GM12878 (cell line): Measurements from ENCODE around the gene PARP11. TPM values are rescaled to one million over a fixed set of nuclear protein-coding genes. Genes with fewer than 3 reads are reported as not detected.

ENCODE experiments used
- ATAC-seq: fragments of 200-7000 bp; cut with Tn5 transposase; 3 replicates; pipeline ENCODE4 v1.9.1; 2020; ENCODE audit warnings: mild to moderate bottlenecking, moderate library complexity
- BruUV-seq: library from RNA; stranded (reverse); fragments of 400-500 nt; replicated peaks from 2 replicates; lab custom pipeline; 2021; lab: Mats Ljungman, UMichigan
- CTCF ChIA-PET: fragments of 300-600 bp; sonication (Branson Sonifier 250); formaldehyde crosslinking; extraction: SDS; loops from one replicate; lab custom pipeline; 2021; ENCODE audit warnings: inconsistent platforms; lab: Yijun Ruan, JAX
- POLR2A ChIA-PET: fragments of 350-600 bp; formaldehyde crosslinking; extraction: SDS; loops from one replicate; lab custom pipeline; 2021; ENCODE audit warnings: inconsistent platforms; lab: Charles Lee
- RAD21 ChIA-PET: fragments of 300-600 bp; sonication (Branson Sonifier 250); formaldehyde crosslinking; loops from one replicate; lab custom pipeline; 2023; ENCODE audit warnings: antibody characterized with exemption; ENCODE audit not compliant: unreplicated experiment; lab: Charles Lee
- SMC1A ChIA-PET: fragments of 300-600 bp; sonication (Branson Sonifier 250); formaldehyde crosslinking; loops from one replicate; lab custom pipeline; 2023; ENCODE audit not compliant: unreplicated experiment, uncharacterized antibody; lab: Charles Lee
- DNase-seq: peaks from one replicate; pipeline ENCODE4 v3.0.0-alpha.2; 2011; ENCODE audit warnings: low read depth, low spot score
- FAIRE-seq: peaks from 3 replicates; lab custom pipeline; 2011; peaks lifted over from hg19 to GRCh38; lab: Jason Lieb, UNC
- H2AFZ ChIP-seq: 2 replicates; pipeline ENCODE4 v1.6.0; 2011; ENCODE audit warnings: low read depth, low read length, control low read depth; ENCODE audit not compliant: control insufficient read depth
- H3K27ac ChIP-seq: 2 replicates; pipeline ENCODE4 v1.5.1; 2011; ENCODE audit warnings: control low read depth; ENCODE audit not compliant: control insufficient read depth, insufficient read depth
- H3K27me3 ChIP-seq, 2 experiments: replicated peaks in 1 of 2; 2 replicates each; pipeline versions ENCODE4 v1.6.0 to v1.6.1; 2011; ENCODE audit warnings: low read length in 1 of 2; ENCODE audit not compliant: control insufficient read depth in 2 of 2, insufficient read depth in 2 of 2
- H3K36me3 ChIP-seq, 2 experiments: 2 replicates each; pipeline ENCODE4 v1.5.1; 2011; ENCODE audit warnings: low read length in 1 of 2; ENCODE audit not compliant: control insufficient read depth in 2 of 2, insufficient read depth in 2 of 2
- H3K4me1 ChIP-seq: 2 replicates; pipeline ENCODE4 v1.6.1; 2011; ENCODE audit warnings: mild to moderate bottlenecking, low read length, moderate library complexity, mixed read lengths; ENCODE audit not compliant: control insufficient read depth, insufficient read depth
- H3K4me2 ChIP-seq: 2 replicates; pipeline ENCODE4 v1.6.0; 2011; ENCODE audit warnings: control low read depth; ENCODE audit not compliant: control insufficient read depth, insufficient read depth
- H3K4me3 ChIP-seq: fragments of 200-600 bp; sonication (generic); 2 replicates; pipeline ENCODE4 v1.5.1; 2016
- H3K79me2 ChIP-seq: 2 replicates; pipeline ENCODE4 v1.6.0; 2011; ENCODE audit warnings: low read length; ENCODE audit not compliant: control insufficient read depth, insufficient read depth
- H3K9ac ChIP-seq: 2 replicates; pipeline ENCODE4 v1.8.0; 2011; ENCODE audit warnings: low read length, control low read depth, mixed read lengths; ENCODE audit not compliant: control insufficient read depth, insufficient read depth
- H3K9me3 ChIP-seq: replicated peaks from 3 replicates; pipeline ENCODE4 v1.5.1; 2011; ENCODE audit warnings: mild to moderate bottlenecking, low read length; ENCODE audit not compliant: control insufficient read depth, insufficient read depth
- H4K20me1 ChIP-seq: 2 replicates; pipeline ENCODE4 v1.6.0; 2011; ENCODE audit not compliant: control insufficient read depth, insufficient read depth
- DPF2 ChIP-seq: fragments of 450-650 bp; IDR thresholded peaks from 2 replicates; pipeline ENCODE4 v1.6.1; 2017; ENCODE audit warnings: mild to moderate bottlenecking
- NBN ChIP-seq: fragments of 450-650 bp; IDR thresholded peaks from 2 replicates; pipeline ENCODE4 v1.6.1; 2016
- NR2F1 ChIP-seq: fragments of 450-650 bp; conservative IDR thresholded peaks from 2 replicates; pipeline ENCODE4 v1.6.1; 2017; ENCODE audit warnings: mild to moderate bottlenecking
- POLR2A ChIP-seq: IDR thresholded peaks from 2 replicates; pipeline ENCODE4 v1.6.1; 2011; ENCODE audit warnings: low read depth, mild to moderate bottlenecking, low read length
- SRF ChIP-seq, 2 experiments: IDR thresholded peaks; 2 replicates each; pipeline ENCODE4 v1.6.1; 2011; ENCODE audit warnings: low read depth in 2 of 2, low read length in 2 of 2, mild to moderate bottlenecking in 1 of 2, moderate library complexity in 1 of 2
- YBX1 ChIP-seq: fragments of 450-650 bp; IDR thresholded peaks from 2 replicates; pipeline ENCODE4 v1.6.1; 2016; ENCODE audit warnings: antibody characterized with exemption
- ZBTB4 ChIP-seq: fragments of 450-650 bp; formaldehyde crosslinking; IDR thresholded peaks from 2 replicates; pipeline ENCODE4 v1.4.0; 2022; ENCODE audit warnings: mild to moderate bottlenecking, moderate library complexity
- ZNF274 ChIP-seq: IDR thresholded peaks from one replicate; pipeline ENCODE4 v1.8.0; 2011; ENCODE audit not compliant: insufficient read length, insufficient read depth
- ZNF384 ChIP-seq: IDR thresholded peaks from 2 replicates; pipeline ENCODE4 v1.6.1; 2012; ENCODE audit warnings: low read depth, mild to moderate bottlenecking, low read length, improper control_type of control experiment, borderline replicate concordance
- WGBS: methylation state at CpG from one replicate; pipeline ENCODE4 v1.1.6; 2016; ENCODE audit warnings: low lambda C conversion rate; ENCODE audit not compliant: insufficient replicate concordance, insufficient coverage; ENCODE audit errors: missing lambda C conversion rate; 5-methylcytosine and 5-hydroxymethylcytosine counted together
- in situ Hi-C: fragments of 300-500 bp; cut with MboI; formaldehyde crosslinking; loops from 9 replicates; pipeline ENCODE4 v1.14.3; 2018; ENCODE audit warnings: mixed read lengths
- intact Hi-C: fragments of 100-400 bp; cut with micrococcal nuclease; formaldehyde crosslinking; loops from one replicate; pipeline ENCODE4 v1.14.2; 2022; ENCODE audit not compliant: unreplicated experiment
- polyA plus RNA-seq, 11 experiments: library from polyadenylated mRNA; depleted of rRNA in 4 of 11; unstranded in 6 of 11; stranded (reverse) in 5 of 11; fragments of >200 nt; fragmentation: Nextera tagmentation in 4 of 11; fragmentation: Illumina TruSeq in 1 of 11; extraction: Ambion mirVana in 4 of 11; extraction: Trizol in 1 of 11; gene quantifications; 1 replicate in 1 of 11; 2 replicates in 10 of 11; pipeline versions ENCODE4 v1.2.1 to v1.2.3, GENCODE V29; 2011 to 2016; ENCODE audit warnings: inconsistent platforms in 2 of 11, missing spikeins in 2 of 11, low read depth in 1 of 11
- total RNA-seq, 4 experiments: library from RNA; depleted of rRNA in 3 of 4; stranded (reverse); fragments of >200 nt in 3 of 4; fragmentation: Illumina TruSeq in 1 of 4; extraction: Trizol in 1 of 4; gene quantifications; 2 replicates each; pipeline versions ENCODE4 v1.2.1 to v1.2.3, GENCODE V29; 2013 to 2021

The PARP11 gene
- total and polyA plus RNA-seq, 10 of the 15 experiments (the other 5 are each of a cell fraction or from before 2014, with no cell fraction given): 3.0 to 14.1 (median 6.3) TPM

- ATAC-seq (no peak), FAIRE-seq (no peak), DNase-seq (no peak)
- H3K27me3 ChIP-seq: no peaks in the 10 kb centered on the region
- no peak overlapping the region for H3K9ac ChIP-seq
- no peaks in the 10 kb centered on the region for H3K36me3 ChIP-seq
- RAD21 ChIA-PET: interaction anchor here (1.0 to 1.9 kb wide), 4 partner anchors 8 to 536 kb away, joined by 3 to 7 read pairs (median 6); no protein-coding TSS in a partner anchor
- no peak overlapping the region for H3K4me3 ChIP-seq
- SMC1A ChIA-PET: interaction anchor here (1.4 to 2.7 kb wide), 2 partner anchors 18 to 536 kb away, joined by 5 to 14 read pairs; no protein-coding TSS in a partner anchor
- intact Hi-C loops: no loop called here
- no peak overlapping the region for H3K4me2 ChIP-seq
- H3K27ac ChIP-seq: no peak overlapping the region
- H3K4me1 ChIP-seq: peaks cover 11% of the 10 kb centered on the region; the same call in 1 of the 2 replicates
- TF ChIP-seq ZBTB4 (CRISPR knock-in tag): no peak
- no peak for TF ChIP-seq SRF (IDR thresholded peaks at IDR 0.05; ENCODE audit: low read depth in 2 of 2, low read length in 2 of 2)
- TF ChIP-seq NBN: no peak
- no peak for TF ChIP-seq DPF2
- TF ChIP-seq POLR2A: no peak
- TF ChIP-seq ZNF274: no peak
- TF ChIP-seq NR2F1: no peak
- no peak for TF ChIP-seq YBX1
- TF ChIP-seq ZNF384: no peak
- POLR2A ChIA-PET: interaction anchor here (0.5 kb wide), 1 partner anchor 19 kb away, joined by 3 read pairs; no protein-coding TSS in a partner anchor
- no peaks in the 10 kb centered on the region for H4K20me1 ChIP-seq
- in situ Hi-C loops: no loop called here
- H2AFZ ChIP-seq: no peak overlapping the region
- CTCF ChIA-PET: interaction anchor here (1.0 to 3.8 kb wide), 6 partner anchors 16 to 536 kb away, joined by 3 to 18 read pairs (median 4); partner anchors contain the start of gene PARP11
- no peaks in the 10 kb centered on the region for H3K79me2 ChIP-seq
- BruUV-seq: no TSS peak
- 91% methylated on average over 2 of the region's 2 CpGs for WGBS
- H3K9me3 ChIP-seq: no peaks in the 10 kb centered on the region
These were observed 37.3 kb downstream of the PARP11 start for GRCh38 chr12:3835914-3836313.
